ENCODE measurements around the gene FXYD6. TPM values are rescaled to one million over a fixed set of nuclear protein-coding genes. Genes with fewer than 3 reads are reported as not detected.

FXYD6 gene
- total and polyA plus RNA-seq, 9 of the 15 experiments (the other 6 are each of a cell fraction or from before 2014, with no cell fraction given) = 0.07 to 0.35 TPM; not detected in 7

- peak overlapping the region; percentile 66 for H2AFZ ChIP-seq (ENCODE audit: low read depth, low read length)
- WGBS (ENCODE audit: insufficient coverage, low coverage, missing lambda C conversion rate) = 26% methylated on average over 17 of the region's 20 CpGs
- H3K4me2 ChIP-seq (ENCODE audit: insufficient read depth, low read length) = peak overlapping the region; percentile 91
- ATAC-seq (peak; percentile 62), FAIRE-seq (peak; percentile 80), DNase-seq (ENCODE audit: extremely low read depth in 1 of 4, low spot score in 3 of 4) (peak; percentile 73 to 79 (median 78))
- peaks cover 36 to 38% of the 10 kb centered on the region in 2 experiments; a peak in 4 of 5 replicates for H3K4me1 ChIP-seq (replicated peaks in 1 of 2; ENCODE audit: control insufficient read depth in 2 of 2, insufficient read depth in 2 of 2, low read length in 2 of 2)
- no TSS peak for BruUV-seq (replicated peaks)
- peaks cover 8% of the 10 kb centered on the region; the same call in 2 of the 3 replicates for H3K79me2 ChIP-seq (ENCODE audit: control insufficient read depth, insufficient read depth, low read length)
- H3K9ac ChIP-seq (ENCODE audit: insufficient read depth in 1 of 2, low read depth in 2 of 2, low read length in 2 of 2) = peak overlapping the region; percentile 6 to 80; a peak in 3 of 4 replicates
- intact Hi-C loops (cut with micrococcal nuclease) (loop anchor here (5.0 kb wide), 3 partner anchors 38 to 143 kb away; no protein-coding TSS in a partner anchor), in situ Hi-C loops (cut with MboI) (no loop called here)
- H3K9me1 ChIP-seq (ENCODE audit: control insufficient read depth, insufficient read depth, low read length) = no peaks in the 10 kb centered on the region
- 0 out of 2 replicates have a peak, but pooled peaks cover 6% of the 10 kb centered on the region for H4K20me1 ChIP-seq (replicated peaks; ENCODE audit: control insufficient read depth, insufficient read depth, low read length)
- ChIA-PET POLR2A (interaction anchor here (1.2 to 1.3 kb wide), 2 partner anchors 9 to 12 kb away, joined by 4 to 5 read pairs; no protein-coding TSS in a partner anchor), CTCF (ENCODE audit: low intra/inter-chr PET ratio) (no interaction called here)
- peaks cover 2 to 12% of the 10 kb centered on the region in 2 experiments; a peak in 3 of 5 replicates for H3K27me3 ChIP-seq (ENCODE audit: control insufficient read depth in 2 of 2, insufficient read depth in 2 of 2, low read length in 2 of 2)
- H3K9me3 ChIP-seq (replicated peaks; ENCODE audit: control insufficient read depth, insufficient read depth, low read depth, low read length) = no peaks in the 10 kb centered on the region
- no peaks in the 10 kb centered on the region for H3K36me3 ChIP-seq (ENCODE audit: control insufficient read depth, insufficient read depth, low read length)
- H3K4me3 ChIP-seq = no peak overlapping the region
- H3K27ac ChIP-seq (ENCODE audit: extremely low read depth, low read depth, low read length) = peak overlapping the region; percentile 41; the same call in 2 of the 3 replicates
- TF ChIP-seq MEF2D (tag; conservative IDR thresholded peaks at IDR 0.05; ENCODE audit: low read depth) (no peak), SREBF2 (CRISPR knock-in tag; IDR thresholded peaks at IDR 0.05) (no peak), NFATC3 (IDR thresholded peaks at IDR 0.05) (no peak), IFI16 (CRISPR knock-in tag; IDR thresholded peaks at IDR 0.05) (no peak), SRSF1 (IDR thresholded peaks at IDR 0.05; ENCODE audit: low read depth, low read length) (no peak), CBFA2T2 (conservative IDR thresholded peaks at IDR 0.05) (peak; percentile 66), HDAC2 (IDR thresholded peaks at IDR 0.05) (peak; percentile 67; the same call in 1 of the 2 replicates), ZNF212 (CRISPR knock-in tag; IDR thresholded peaks at IDR 0.05) (no peak), ARID1B (IDR thresholded peaks at IDR 0.05) (peak; percentile 91), HOMEZ (CRISPR knock-in tag; IDR thresholded peaks at IDR 0.05) (no peak), HMG20B (CRISPR knock-in tag; IDR thresholded peaks at IDR 0.05) (no peak), RERE (CRISPR knock-in tag; IDR thresholded peaks at IDR 0.05; ENCODE audit: borderline replicate concordance) (no peak), EP300 (IDR thresholded peaks at IDR 0.05; ENCODE audit: low read length) (peak; percentile 70), HBP1 (CRISPR knock-in tag; IDR thresholded peaks at IDR 0.05) (no peak)
Observed at GRCh38 chr11:117909611-117910382, 33.3 kb upstream of the FXYD6 start.

Data from K562 (cell line).